DOHH2 (cell line): Measurements from ENCODE around the gene NIPAL3.

ENCODE experiments used
- CTCF ChIP-seq: fragments of 200-600 bp; sonication (generic); IDR thresholded peaks from one replicate; pipeline ENCODE4 v1.5.1; 2014; ENCODE audit warnings: antibody characterized with exemption, mild to moderate bottlenecking, low read depth, low read length; ENCODE audit not compliant: poor library complexity, severe bottlenecking
- EZH2phosphoT487 ChIP-seq: fragments of 200-600 bp; sonication (generic); IDR thresholded peaks from 2 replicates; pipeline ENCODE4 v1.6.1; 2017; ENCODE audit warnings: borderline replicate concordance, mild to moderate bottlenecking, antibody characterized with exemption, low read length, moderate library complexity, mixed read lengths

GRCh38 chr1:24403806-24404205, 11.8 kb upstream of the NIPAL3 start:
- TF ChIP-seq CTCF (no peak), EZH2phosphoT487 (no peak)
